Nephron (organoid): Measurements from ENCODE around the gene HOXB4.

Experiments
- H3K27ac Mint-ChIP-seq, 3 experiments: 2 replicates each; pipeline ENCODE4 v1.8.0; 2020; ENCODE audit warnings: mixed read lengths in 3 of 3, mild to moderate bottlenecking in 2 of 3, moderate library complexity in 1 of 3
- H3K27me3 Mint-ChIP-seq: 2 replicates; pipeline ENCODE4 v1.8.0; 2021; ENCODE audit warnings: low read depth, mild to moderate bottlenecking, moderate library complexity, mixed read lengths
- H3K36me3 Mint-ChIP-seq: 2 replicates; pipeline ENCODE4 v1.8.0; 2020; ENCODE audit warnings: low read depth, mixed read lengths
- H3K4me1 Mint-ChIP-seq: 2 replicates; pipeline ENCODE4 v1.8.0; 2020; ENCODE audit warnings: mixed read lengths
- H3K4me3 Mint-ChIP-seq, 3 experiments: 2 replicates each; pipeline ENCODE4 v1.8.0; 2020; ENCODE audit warnings: mild to moderate bottlenecking in 3 of 3, mixed read lengths in 3 of 3, moderate library complexity in 2 of 3
- H3K9me3 Mint-ChIP-seq: 2 replicates; pipeline ENCODE4 v1.8.0; 2020; ENCODE audit warnings: mixed read lengths
- CTCF ChIP-seq, 3 experiments: fragments of 200-600 bp; sonication (generic); IDR thresholded peaks; one replicate each; pipeline ENCODE4 v1.5.0; 2021; ENCODE audit warnings: antibody characterized with exemption in 3 of 3; ENCODE audit not compliant: unreplicated experiment in 3 of 3

HOXB4 gene

GRCh38 chr17:48577946-48578615, at the start of gene HOXB4:
Gene HOXB4 (minus strand): TSS chr17:48578350. CDS start chr17:48578319, 31 bp downstream.
- Mint-ChIP-seq H3K9me3 (no peaks in the 10 kb centered on the region), H3K4me1 (peaks cover 83% of the 10 kb centered on the region), H3K36me3 (peaks cover 32% of the 10 kb centered on the region), H3K27me3 (peaks cover 69% of the 10 kb centered on the region), H3K4me3 (peak within 1 kb of the TSS; percentile 93 to 98 (median 94)), H3K27ac (peak within 1 kb of the TSS in 1 of 3 experiments; percentile 98)
- TF ChIP-seq CTCF (IDR thresholded peaks at IDR 0.05; ENCODE audit: unreplicated experiment in 3 of 3): no peak

GRCh38 chr17:48627118-48627597, 49.0 kb upstream of the HOXB4 start:
- H3K4me3 Mint-ChIP-seq: peak overlapping the region; percentile 86 to 95 (median 93)
- H3K27ac Mint-ChIP-seq: peak overlapping the region; percentile 49 to 93 (median 76)
- H3K4me1 Mint-ChIP-seq: peaks cover 26% of the 10 kb centered on the region
- no peaks in the 10 kb centered on the region for H3K36me3 Mint-ChIP-seq
- no peaks in the 10 kb centered on the region for H3K9me3 Mint-ChIP-seq
- TF ChIP-seq CTCF (IDR thresholded peaks at IDR 0.05; ENCODE audit: unreplicated experiment in 3 of 3): no peak
- peaks cover 100% of the 10 kb centered on the region for H3K27me3 Mint-ChIP-seq

- TF ChIP-seq CTCF (IDR thresholded peaks at IDR 0.05; ENCODE audit: unreplicated experiment in 3 of 3): no peak
- no peaks in the 10 kb centered on the region for H3K9me3 Mint-ChIP-seq
- peak within 1 kb of the TSS; percentile 87 to 95 (median 93) for H3K4me3 Mint-ChIP-seq
- H3K27me3 Mint-ChIP-seq: peaks cover 100% of the 10 kb centered on the region
- H3K36me3 Mint-ChIP-seq: no peaks in the 10 kb centered on the region
- H3K4me1 Mint-ChIP-seq: peaks cover 26% of the 10 kb centered on the region
- H3K27ac Mint-ChIP-seq: peak within 1 kb of the TSS; percentile 76 to 93 (median 80)
Measured at GRCh38 chr17:48626245-48627117, 48.3 kb upstream of the HOXB4 start, which contains the start of gene HOXB9. Gene HOXB9 (minus strand): TSS chr17:48626358. CDS start chr17:48626269, 89 bp downstream.

- Mint-ChIP-seq H3K9me3 (no peaks in the 10 kb centered on the region), H3K4me3 (peak overlapping the region; percentile 87 to 95 (median 93)), H3K4me1 (peaks cover 34% of the 10 kb centered on the region), H3K27ac (peak overlapping the region; percentile 69 to 93 (median 76)), H3K27me3 (peaks cover 100% of the 10 kb centered on the region), H3K36me3 (no peaks in the 10 kb centered on the region)
- no peak for TF ChIP-seq CTCF (IDR thresholded peaks at IDR 0.05; ENCODE audit: unreplicated experiment in 3 of 3)
Measured at GRCh38 chr17:48625495-48626244, 47.5 kb upstream of the HOXB4 start.

GRCh38 chr17:48624544-48625494, 46.7 kb upstream of the HOXB4 start:
- Mint-ChIP-seq H3K27ac (peak overlapping the region in 2 of 3 experiments; percentile 26 to 93), H3K4me3 (peak overlapping the region; percentile 87 to 95 (median 93))

More at GRCh38 chr17:48624544-48625494, 46.7 kb upstream of the HOXB4 start:
- Mint-ChIP-seq H3K9me3 (no peaks in the 10 kb centered on the region), H3K36me3 (no peaks in the 10 kb centered on the region), H3K27me3 (peaks cover 100% of the 10 kb centered on the region), H3K4me1 (peaks cover 34% of the 10 kb centered on the region)
- TF ChIP-seq CTCF (IDR thresholded peaks at IDR 0.05; ENCODE audit: unreplicated experiment in 3 of 3): no peak
